Neural progenitor cell (in vitro differentiated cells): ENCODE measurements around the gene GATAD1. TPM values are rescaled to one million over a fixed set of nuclear protein-coding genes. Genes with fewer than 3 reads are reported as not detected.

ENCODE experiments used
- DNase-seq: peaks from one replicate; pipeline ENCODE4 v3.0.0-alpha.2; 2016; ENCODE audit warnings: low spot score
- H2AFZ ChIP-seq: fragments of 200-600 bp; sonication (generic); replicated peaks from 2 replicates; pipeline ENCODE4 v1.6.1; 2016; ENCODE audit warnings: antibody characterized with exemption
- H3F3A ChIP-seq: fragments of 200-600 bp; sonication (generic); 2 replicates; pipeline ENCODE4 v1.6.1; 2016; ENCODE audit warnings: antibody characterized with exemption, low read depth
- H3K27ac ChIP-seq: fragments of 200-600 bp; sonication (generic); 2 replicates; pipeline ENCODE4 v1.5.1; 2016; ENCODE audit warnings: mild to moderate bottlenecking
- H3K27me3 ChIP-seq: fragments of 200-600 bp; sonication (generic); 2 replicates; pipeline ENCODE4 v1.6.1; 2016; ENCODE audit warnings: mild to moderate bottlenecking, moderate library complexity
- H3K36me3 ChIP-seq: fragments of 200-600 bp; sonication (generic); 2 replicates; pipeline ENCODE4 v1.5.1; 2016
- H3K4me1 ChIP-seq: fragments of 200-600 bp; sonication (generic); 2 replicates; pipeline ENCODE4 v1.6.1; 2016; ENCODE audit warnings: mixed run types
- H3K4me2 ChIP-seq: fragments of 200-600 bp; sonication (generic); 2 replicates; pipeline ENCODE4 v1.6.1; 2016
- H3K4me3 ChIP-seq: fragments of 200-600 bp; sonication (generic); 2 replicates; pipeline ENCODE4 v1.5.1; 2016
- H3K79me2 ChIP-seq: fragments of 200-600 bp; sonication (generic); 2 replicates; pipeline ENCODE4 v1.6.1; 2016; ENCODE audit warnings: low read depth
- H3K9ac ChIP-seq: fragments of 200-600 bp; sonication (generic); 2 replicates; pipeline ENCODE4 v1.6.1; 2016
- H3K9me3 ChIP-seq: fragments of 200-600 bp; sonication (generic); 2 replicates; pipeline ENCODE4 v1.5.1; 2016; ENCODE audit warnings: low read depth
- H4K20me1 ChIP-seq: fragments of 200-600 bp; sonication (generic); 2 replicates; pipeline ENCODE4 v1.6.1; 2016; ENCODE audit warnings: low read depth
- H3K27ac Mint-ChIP-seq: 3 replicates; pipeline ENCODE4 v1.8.0; 2021; ENCODE audit warnings: mixed read lengths
- H3K27me3 Mint-ChIP-seq: 2 replicates; pipeline ENCODE4 v1.8.0; 2022; ENCODE audit warnings: low read depth, mild to moderate bottlenecking, inconsistent platforms, moderate library complexity, mixed read lengths; ENCODE audit not compliant: insufficient read depth
- H3K36me3 Mint-ChIP-seq: 3 replicates; pipeline ENCODE4 v1.8.0; 2021; ENCODE audit warnings: mixed read lengths
- H3K4me1 Mint-ChIP-seq: 3 replicates; pipeline ENCODE4 v1.8.0; 2021; ENCODE audit warnings: mixed read lengths
- H3K4me3 Mint-ChIP-seq: 3 replicates; pipeline ENCODE4 v1.8.0; 2021; ENCODE audit warnings: mild to moderate bottlenecking, moderate library complexity, mixed read lengths
- H3K9me3 Mint-ChIP-seq: 3 replicates; pipeline ENCODE4 v1.8.0; 2020; ENCODE audit warnings: mixed read lengths
- EZH2 ChIP-seq: fragments of 200-600 bp; sonication (generic); IDR thresholded peaks from 2 replicates; pipeline ENCODE4 v1.6.1; 2017; ENCODE audit warnings: antibody characterized with exemption, mild to moderate bottlenecking, moderate library complexity
- EZH2phosphoT487 ChIP-seq: fragments of 200-600 bp; sonication (generic); IDR thresholded peaks from 2 replicates; pipeline ENCODE4 v1.6.1; 2017; ENCODE audit warnings: antibody characterized with exemption
- total RNA-seq: library from RNA; depleted of rRNA; stranded (reverse); fragments of >200 nt; gene quantifications from 2 replicates; pipeline ENCODE4 v1.2.3, GENCODE V29; 2015; ENCODE audit warnings: low replicate concordance
- TF ChIP-seq, protein P1 (sequence below): fragments of 200-600 bp; sonication (generic); IDR thresholded peaks from 2 replicates; pipeline ENCODE4 v1.5.1; 2017; ENCODE audit warnings: antibody characterized with exemption, mild to moderate bottlenecking

The GATAD1 gene
- total RNA-seq, 1 donor from 2014 or later = 56.5 TPM

DNA sequence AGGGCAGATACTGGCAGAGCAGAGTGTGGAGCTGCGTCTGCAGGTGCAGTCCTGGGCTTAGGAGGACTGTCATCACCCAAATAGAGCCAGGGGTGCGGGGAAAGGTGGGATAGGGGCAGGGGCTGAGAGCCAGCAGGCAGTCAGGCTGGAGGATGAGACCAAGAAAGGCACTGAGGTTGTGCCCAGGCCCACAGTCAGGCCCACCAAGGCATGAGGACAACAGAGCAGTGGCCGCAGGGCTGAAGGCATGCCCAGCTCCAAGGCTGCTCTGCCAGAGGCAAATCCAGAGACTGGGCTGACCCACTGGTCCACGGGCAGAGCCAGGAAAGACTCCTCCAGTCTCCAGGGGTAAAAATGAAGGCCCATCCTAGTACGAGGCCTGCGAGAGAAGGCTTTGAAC, 24.4 kb upstream of the GATAD1 start:
- Histone ChIP-seq H2AFZ (no peak overlapping the region), H3K79me2 (no peaks in the 10 kb centered on the region), H3K4me3 (no peak overlapping the region), H3K9ac (no peak overlapping the region), H3K9me3 (no peaks in the 10 kb centered on the region), H3K36me3 (no peaks in the 10 kb centered on the region), H3K27me3 (no peaks in the 10 kb centered on the region), H3K4me1 (peaks cover 3% of the 10 kb centered on the region), H4K20me1 (no peaks in the 10 kb centered on the region), H3K27ac (no peak overlapping the region), H3F3A (peaks cover 2% of the 10 kb centered on the region), H3K4me2 (no peak overlapping the region)
- no peaks in the 10 kb centered on the region for H3K9me3 Mint-ChIP-seq
- peaks cover 10% of the 10 kb centered on the region for H3K4me1 Mint-ChIP-seq
- H3K27me3 Mint-ChIP-seq = peaks cover 5% of the 10 kb centered on the region
- H3K27ac Mint-ChIP-seq = no peak overlapping the region
- H3K36me3 Mint-ChIP-seq = no peaks in the 10 kb centered on the region
- TF ChIP-seq, protein P1, sequence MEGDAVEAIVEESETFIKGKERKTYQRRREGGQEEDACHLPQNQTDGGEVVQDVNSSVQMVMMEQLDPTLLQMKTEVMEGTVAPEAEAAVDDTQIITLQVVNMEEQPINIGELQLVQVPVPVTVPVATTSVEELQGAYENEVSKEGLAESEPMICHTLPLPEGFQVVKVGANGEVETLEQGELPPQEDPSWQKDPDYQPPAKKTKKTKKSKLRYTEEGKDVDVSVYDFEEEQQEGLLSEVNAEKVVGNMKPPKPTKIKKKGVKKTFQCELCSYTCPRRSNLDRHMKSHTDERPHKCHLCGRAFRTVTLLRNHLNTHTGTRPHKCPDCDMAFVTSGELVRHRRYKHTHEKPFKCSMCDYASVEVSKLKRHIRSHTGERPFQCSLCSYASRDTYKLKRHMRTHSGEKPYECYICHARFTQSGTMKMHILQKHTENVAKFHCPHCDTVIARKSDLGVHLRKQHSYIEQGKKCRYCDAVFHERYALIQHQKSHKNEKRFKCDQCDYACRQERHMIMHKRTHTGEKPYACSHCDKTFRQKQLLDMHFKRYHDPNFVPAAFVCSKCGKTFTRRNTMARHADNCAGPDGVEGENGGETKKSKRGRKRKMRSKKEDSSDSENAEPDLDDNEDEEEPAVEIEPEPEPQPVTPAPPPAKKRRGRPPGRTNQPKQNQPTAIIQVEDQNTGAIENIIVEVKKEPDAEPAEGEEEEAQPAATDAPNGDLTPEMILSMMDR = no peak
- TF ChIP-seq EZH2 (no peak), EZH2phosphoT487 (no peak)
- DNase-seq = no peak
- H3K4me3 Mint-ChIP-seq = no peak overlapping the region

DNA sequence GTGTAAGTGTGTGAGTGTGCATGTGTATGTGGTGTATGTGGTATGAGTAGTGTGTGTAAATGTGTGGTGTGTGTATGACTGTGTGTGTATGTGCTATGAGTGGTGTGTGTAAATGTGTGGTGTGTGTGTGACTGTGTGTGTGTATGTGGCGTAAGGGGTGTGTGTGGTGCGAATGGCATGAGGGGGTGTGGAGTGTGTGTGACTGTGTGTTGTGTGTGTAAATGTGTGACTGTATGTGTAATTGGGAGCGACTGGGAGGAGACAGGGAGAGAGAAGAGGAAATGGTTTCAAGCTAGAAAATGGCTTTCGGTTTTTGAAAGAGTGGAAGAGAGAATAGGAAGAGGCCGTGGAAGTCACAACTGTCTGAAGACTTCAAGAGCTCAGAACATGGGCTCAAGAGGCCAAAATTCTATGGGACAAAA, 23.6 kb upstream of the GATAD1 start:
- no peak for TF ChIP-seq EZH2phosphoT487
- no peak for TF ChIP-seq EZH2
- TF ChIP-seq, protein P1 = no peak
- Mint-ChIP-seq H3K4me1 (peaks cover 10% of the 10 kb centered on the region), H3K9me3 (no peaks in the 10 kb centered on the region), H3K27ac (no peak overlapping the region), H3K4me3 (peak overlapping the region; percentile 28), H3K36me3 (no peaks in the 10 kb centered on the region), H3K27me3 (peaks cover 5% of the 10 kb centered on the region)
- Histone ChIP-seq H3F3A (peaks cover 2% of the 10 kb centered on the region), H3K27ac (no peak overlapping the region), H3K27me3 (no peaks in the 10 kb centered on the region), H3K9me3 (no peaks in the 10 kb centered on the region), H3K4me3 (no peak overlapping the region), H3K36me3 (no peaks in the 10 kb centered on the region), H2AFZ (peak overlapping the region; percentile 97), H3K4me1 (peaks cover 3% of the 10 kb centered on the region), H3K4me2 (peak overlapping the region; percentile 84), H3K9ac (no peak overlapping the region), H3K79me2 (no peaks in the 10 kb centered on the region), H4K20me1 (no peaks in the 10 kb centered on the region)
- no peak for DNase-seq

DNA sequence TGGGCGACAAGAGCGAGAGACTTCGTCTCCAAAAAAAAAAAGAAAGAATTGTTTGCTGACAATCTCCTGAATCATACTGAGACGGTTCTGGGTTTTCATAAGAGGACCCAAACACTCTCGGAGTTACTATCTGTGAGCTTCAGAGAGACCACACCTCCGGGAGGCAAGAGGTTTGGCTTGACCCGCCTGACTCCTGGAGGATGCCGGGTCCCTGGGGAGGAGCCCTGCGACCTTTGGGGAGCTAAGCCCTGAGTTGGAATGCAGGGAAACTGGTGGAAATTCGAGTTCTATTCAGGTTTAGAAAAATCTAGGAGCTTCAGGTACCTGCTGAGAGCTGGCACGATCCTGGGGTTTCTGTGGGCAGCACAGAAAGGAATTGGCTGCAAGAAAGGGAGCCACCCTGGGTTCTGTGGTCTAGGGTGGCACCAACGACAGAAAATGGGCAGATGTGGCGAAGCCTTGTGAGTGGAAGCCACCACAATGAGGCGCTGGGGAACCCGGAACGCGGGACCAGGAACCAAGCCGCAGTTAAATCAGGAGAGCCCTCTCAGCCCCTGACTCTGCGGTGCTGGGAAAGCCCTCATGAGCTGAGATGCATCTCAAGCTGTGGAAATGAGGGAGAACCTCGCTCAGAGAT, 21.9 kb upstream of the GATAD1 start:
- H3K9me3 Mint-ChIP-seq = no peaks in the 10 kb centered on the region
- Histone ChIP-seq H4K20me1 (no peaks in the 10 kb centered on the region), H3F3A (peaks cover 2% of the 10 kb centered on the region), H3K79me2 (no peaks in the 10 kb centered on the region), H3K27ac (no peak overlapping the region), H3K9ac (no peak overlapping the region), H3K27me3 (no peaks in the 10 kb centered on the region), H3K4me2 (no peak overlapping the region), H3K36me3 (no peaks in the 10 kb centered on the region), H3K4me3 (no peak overlapping the region), H2AFZ (peak overlapping the region; percentile 87), H3K9me3 (no peaks in the 10 kb centered on the region), H3K4me1 (peaks cover 3% of the 10 kb centered on the region)
- no peak for TF ChIP-seq EZH2
- TF ChIP-seq, protein P1 = no peak
- no peak for TF ChIP-seq EZH2phosphoT487
- H3K27ac Mint-ChIP-seq = no peak overlapping the region
- peak; percentile 25 for DNase-seq
- peaks cover 5% of the 10 kb centered on the region for H3K27me3 Mint-ChIP-seq
- no peak overlapping the region for H3K4me3 Mint-ChIP-seq
- H3K4me1 Mint-ChIP-seq = peaks cover 10% of the 10 kb centered on the region
- H3K36me3 Mint-ChIP-seq = no peaks in the 10 kb centered on the region
